HepG2 (cell line): ENCODE data around the gene CD7. TPM values are rescaled to one million over a fixed set of nuclear protein-coding genes. Genes with fewer than 3 reads are reported as not detected.

Source experiments
- FOXA3 ChIP-seq: IDR thresholded peaks from 2 replicates; pipeline ENCODE4 v1.6.1; 2016; ENCODE audit warnings: missing genetic modification reagents, missing compliant biosample characterization
- GMEB2 ChIP-seq: IDR thresholded peaks from 2 replicates; pipeline ENCODE4 v1.6.1; 2016; ENCODE audit warnings: missing biosample characterization, missing genetic modification reagents, low read depth
- HCFC1 ChIP-seq: fragments of 150-350 bp; IDR thresholded peaks from 2 replicates; pipeline ENCODE4 v1.6.1; 2014; ENCODE audit warnings: low read depth, low read length
- HMG20B ChIP-seq: conservative IDR thresholded peaks from 2 replicates; pipeline ENCODE4 v1.6.1; 2016; ENCODE audit warnings: missing genetic modification reagents, missing compliant biosample characterization
- HNRNPK ChIP-seq: fragments of 200-400 bp; formaldehyde crosslinking; IDR thresholded peaks from 2 replicates; pipeline ENCODE4 v1.6.1; 2018; ENCODE audit warnings: low read length, low read depth, moderate library complexity, mild to moderate bottlenecking; ENCODE audit not compliant: poor library complexity, severe bottlenecking
- JARID2 ChIP-seq: sonication (generic); formaldehyde crosslinking; IDR thresholded peaks from 2 replicates; pipeline ENCODE4 v1.8.1; 2023; ENCODE audit warnings: missing genetic modification reagents, inconsistent platforms; ENCODE audit not compliant: insufficient replicate concordance
- MAFF ChIP-seq: IDR thresholded peaks from 2 replicates; pipeline ENCODE4 v1.6.1; 2011; ENCODE audit warnings: low read depth, low read length, improper control_type of control experiment
- MED13 ChIP-seq: sonication (generic); formaldehyde crosslinking; IDR thresholded peaks from 2 replicates; pipeline ENCODE4 v1.5.0; 2020; ENCODE audit warnings: missing genetic modification reagents
- MNT ChIP-seq: fragments of 450-650 bp; IDR thresholded peaks from 2 replicates; pipeline ENCODE4 v1.6.1; 2016
- MTF1 ChIP-seq: sonication (generic); formaldehyde crosslinking; IDR thresholded peaks from 2 replicates; pipeline ENCODE4 v1.5.0; 2020; ENCODE audit warnings: missing genetic modification reagents
- NFATC3 ChIP-seq: sonication (generic); formaldehyde crosslinking; IDR thresholded peaks from 2 replicates; pipeline ENCODE4 v1.5.1; 2020; ENCODE audit warnings: mild to moderate bottlenecking, missing genetic modification reagents
- NFKBIZ ChIP-seq: IDR thresholded peaks from 2 replicates; pipeline ENCODE4 v1.6.1; 2018; ENCODE audit warnings: missing genetic modification reagents, missing compliant biosample characterization
- POLR2G ChIP-seq: fragments of 200-400 bp; formaldehyde crosslinking; IDR thresholded peaks from 2 replicates; pipeline ENCODE4 v1.6.1; 2018; ENCODE audit warnings: mild to moderate bottlenecking, low read depth, low read length, moderate library complexity
- SP1 ChIP-seq, 2 experiments: fragments of 450-650 bp in 1 of 2; sonication (generic) in 1 of 2; formaldehyde crosslinking in 1 of 2; IDR thresholded peaks; 2 replicates each; pipeline versions ENCODE4 v1.4.0 to v1.6.1; 2016 to 2020; ENCODE audit warnings: missing genetic modification reagents in 1 of 2
- ZBTB3 ChIP-seq: sonication (generic); formaldehyde crosslinking; IDR thresholded peaks from 2 replicates; pipeline ENCODE4 v1.4.0; 2020; ENCODE audit warnings: low read depth, mild to moderate bottlenecking, moderate library complexity, missing genetic modification reagents, borderline replicate concordance
- ZBTB44 ChIP-seq: sonication (generic); formaldehyde crosslinking; IDR thresholded peaks from 2 replicates; pipeline ENCODE4 v1.4.0; 2020; ENCODE audit warnings: missing genetic modification reagents
- ZFP36 ChIP-seq: fragments of 150-350 bp; IDR thresholded peaks from 2 replicates; pipeline ENCODE4 v1.6.1; 2018; ENCODE audit warnings: borderline replicate concordance, low read length, low read depth; ENCODE audit not compliant: partially characterized antibody
- ZKSCAN8 ChIP-seq: IDR thresholded peaks from 2 replicates; pipeline ENCODE4 v1.6.1; 2016; ENCODE audit warnings: borderline replicate concordance, missing genetic modification reagents, missing compliant biosample characterization
- ZNF136 ChIP-seq: sonication (generic); formaldehyde crosslinking; IDR thresholded peaks from 2 replicates; pipeline ENCODE4 v1.8.1; 2022; ENCODE audit warnings: low read depth, mild to moderate bottlenecking, moderate library complexity, missing genetic modification reagents
- ZNF18 ChIP-seq: sonication (generic); formaldehyde crosslinking; IDR thresholded peaks from 2 replicates; pipeline ENCODE4 v1.8.0; 2022; ENCODE audit warnings: mild to moderate bottlenecking, missing genetic modification reagents; ENCODE audit not compliant: insufficient replicate concordance
- ZNF431 ChIP-seq: sonication (generic); formaldehyde crosslinking; IDR thresholded peaks from 2 replicates; pipeline ENCODE4 v1.9.0; 2022; ENCODE audit warnings: missing genetic modification reagents, low read depth, mild to moderate bottlenecking, borderline replicate concordance
- ZNF530 ChIP-seq: sonication (generic); formaldehyde crosslinking; IDR thresholded peaks from 2 replicates; pipeline ENCODE4 v1.5.0; 2020; ENCODE audit warnings: low read depth, mild to moderate bottlenecking, missing genetic modification reagents
- polyA plus RNA-seq, 8 experiments: library from polyadenylated mRNA; depleted of rRNA in 3 of 8; stranded (reverse) in 7 of 8; unstranded in 1 of 8; fragments of >200 nt; fragmentation: Illumina TruSeq in 4 of 8; extraction: Trizol in 4 of 8; gene quantifications; 2 replicates each; pipeline versions ENCODE4 v1.2.1 to v1.2.3, GENCODE V29; 2011 to 2016; ENCODE audit warnings: low read depth in 4 of 8, missing spikeins in 1 of 8, mixed read lengths in 1 of 8; ENCODE audit not compliant: insufficient read depth in 1 of 8
- total RNA-seq, 5 experiments: library from RNA; depleted of rRNA; stranded (reverse); fragments of >200 nt; fragmentation: Illumina TruSeq; extraction: Trizol; gene quantifications; 2 replicates each; pipeline ENCODE4 v1.2.3, GENCODE V29; 2016; ENCODE audit warnings: low read depth in 1 of 5

The CD7 gene
- total and polyA plus RNA-seq, 2 of the 13 experiments (the other 11 are each of a cell fraction or from before 2014, with no cell fraction given): 67.6 to 76.4 TPM

- TF ChIP-seq ZBTB44 (CRISPR knock-in tag): no peak
- TF ChIP-seq ZNF18 (CRISPR knock-in tag): peak; percentile 90
- TF ChIP-seq POLR2G: peak; percentile 74
- TF ChIP-seq NFKBIZ (CRISPR knock-in tag): peak; percentile 98
- no peak for TF ChIP-seq ZFP36
- no peak for TF ChIP-seq HCFC1
- TF ChIP-seq MTF1: no peak; the same call in 1 of the 2 replicates
- TF ChIP-seq FOXA3: peak; percentile 97
- no peak for TF ChIP-seq ZNF136 (CRISPR knock-in tag)
- TF ChIP-seq ZNF431 (CRISPR knock-in tag): peak; percentile 11; the same call in 1 of the 2 replicates
- peak; percentile 94 for TF ChIP-seq ZKSCAN8 (CRISPR knock-in tag)
- peak; percentile 90 for TF ChIP-seq MNT
- peak; percentile 79 for TF ChIP-seq HMG20B
- no peak for TF ChIP-seq GMEB2 (CRISPR knock-in tag)
- no peak; the same call in 1 of the 2 replicates for TF ChIP-seq NFATC3 (CRISPR knock-in tag)
- no peak for TF ChIP-seq HNRNPK
- no peak for TF ChIP-seq JARID2 (CRISPR knock-in tag)
- peak; percentile 62; the same call in 1 of the 2 replicates for TF ChIP-seq ZBTB3 (CRISPR knock-in tag)
- TF ChIP-seq SP1 (IDR thresholded peaks at IDR 0.05): no peak
- 0 out of 2 replicates have a peak, but pooled peaks have one; percentile 15 for TF ChIP-seq SP1 (CRISPR knock-in tag; IDR thresholded peaks at IDR 0.05)
- TF ChIP-seq MAFF: 0 out of 2 replicates have a peak, but pooled peaks have one; percentile 32
- TF ChIP-seq ZNF530 (CRISPR knock-in tag): no peak
- peak; percentile 98 for TF ChIP-seq MED13 (CRISPR knock-in tag)
Observed at GRCh38 chr17:82346342-82347300, 29.2 kb upstream of the CD7 start (continued).
